ENCODE data around the gene KRT74.

Gene KRT74

GRCh38 chr12:52521175-52521567, 52.5 kb downstream of the KRT74 start:
- no peak for DNase-seq (ENCODE audit: low read depth in 2 of 2)

- DNase-seq (ENCODE audit: low read depth in 2 of 2): no peak
Observed at GRCh38 chr12:52519826-52520662, 53.6 kb downstream of the KRT74 start, which contains the start of gene KRT5. Gene KRT5 (minus strand): TSS chr12:52520394. CDS start chr12:52520296, 98 bp downstream.

GRCh38 chr12:52519387-52519703, 54.3 kb downstream of the KRT74 start:
- DNase-seq (ENCODE audit: low read depth in 2 of 2): no peak

DNA sequence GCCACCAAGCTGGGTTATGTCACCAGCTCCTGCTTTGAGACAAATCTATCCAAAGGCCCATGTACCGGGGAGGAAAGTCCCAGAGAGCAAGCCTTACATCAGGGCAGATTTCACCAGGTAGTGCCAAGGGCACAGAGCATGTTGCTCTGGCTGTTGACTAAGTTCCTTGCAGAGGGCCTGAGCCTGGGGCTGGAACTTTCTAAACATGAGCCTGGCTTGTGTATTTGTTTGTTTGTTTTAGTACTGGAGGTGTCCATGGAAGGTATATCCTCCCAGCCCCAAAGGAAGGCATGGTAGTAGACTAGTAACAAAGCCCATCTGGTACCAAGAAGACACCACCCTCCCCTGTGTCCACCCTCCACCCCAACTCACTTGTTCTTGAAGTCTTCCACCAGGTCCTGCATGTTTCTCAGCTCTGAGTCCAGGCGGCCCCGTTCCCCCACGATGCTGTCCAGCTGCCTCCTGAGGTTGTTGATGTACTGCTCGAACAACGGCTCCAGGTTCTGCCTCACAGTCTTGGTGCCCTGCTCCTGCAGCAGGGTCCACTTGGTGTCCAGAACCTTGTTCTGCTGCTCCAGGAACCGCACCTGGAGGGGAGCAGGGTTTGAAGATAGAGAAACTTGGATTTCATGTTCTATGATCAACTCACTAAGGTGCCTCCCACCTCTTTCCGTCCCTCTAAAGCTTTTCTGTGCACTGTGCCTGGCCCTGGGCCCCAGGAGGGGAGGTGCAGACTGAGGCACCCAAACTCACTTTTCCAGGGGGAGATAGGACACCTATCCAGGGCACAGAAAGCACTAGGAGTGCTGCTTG, 54.9 kb downstream of the KRT74 start:
- DNase-seq (ENCODE audit: low read depth in 2 of 2): no peak

- DNase-seq (ENCODE audit: low read depth in 2 of 2): no peak
Observed at GRCh38 chr12:52517888-52518287, 55.8 kb downstream of the KRT74 start.

GRCh38 chr12:52517005-52517835, 56.4 kb downstream of the KRT74 start:
- DNase-seq (ENCODE audit: low read depth in 2 of 2): no peak

GRCh38 chr12:52515927-52516831, 57.5 kb downstream of the KRT74 start:
- no peak for DNase-seq (ENCODE audit: low read depth in 2 of 2)
